Measurements from ENCODE around the gene TMEM158. TPM values are rescaled to one million over a fixed set of nuclear protein-coding genes. Genes with fewer than 3 reads are reported as not detected.

Gene TMEM158
- total and polyA plus RNA-seq, 2 donors from 2014 or later: 3.1 to 5.1 TPM

DNA sequence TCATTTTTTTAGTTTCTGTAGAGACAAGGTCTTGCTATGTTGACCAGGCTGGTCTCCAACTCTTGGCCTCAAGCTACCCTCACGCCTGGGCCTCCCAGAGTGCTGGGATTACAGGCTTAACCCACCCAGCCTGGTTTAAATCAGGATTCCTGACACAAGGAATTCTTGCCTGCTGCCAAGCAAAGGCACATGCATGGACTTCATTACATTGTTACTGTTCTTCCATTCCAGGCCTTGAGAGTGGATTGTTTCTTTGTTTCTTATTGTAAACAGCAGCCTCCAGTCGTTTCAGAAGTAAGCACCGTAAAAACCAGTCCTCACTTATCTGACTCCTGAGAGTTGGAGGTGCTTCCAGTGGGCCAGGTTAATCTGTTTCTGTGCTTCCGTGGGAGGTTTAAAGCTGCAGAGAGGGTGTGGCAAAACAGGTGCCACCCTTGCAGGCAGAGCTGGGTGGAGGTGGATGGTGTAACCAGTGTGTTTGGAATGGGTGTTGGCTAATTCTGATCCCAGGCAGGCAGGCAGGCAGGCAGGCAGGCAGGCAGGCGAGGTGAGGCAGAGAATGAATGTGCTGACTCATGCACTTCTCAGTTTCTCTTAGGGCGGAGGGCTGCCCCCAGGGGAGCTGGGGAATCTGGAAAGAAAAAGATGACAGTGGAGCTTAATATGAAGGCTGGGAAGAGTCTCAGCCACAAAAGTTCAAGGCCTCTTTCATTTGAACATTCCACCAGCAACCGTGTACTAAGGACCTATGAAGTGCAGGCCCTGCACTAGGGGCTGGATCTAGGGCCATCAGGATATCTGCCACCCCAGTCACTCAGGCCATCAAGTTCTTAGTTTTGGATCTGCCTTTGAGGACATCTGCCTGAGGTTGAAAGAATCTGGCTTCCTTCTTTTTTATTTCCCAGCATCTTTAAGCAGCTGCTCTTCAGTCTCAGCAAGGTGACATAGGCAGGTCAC is 42.9 kb downstream of the TMEM158 start:
- H3K27ac ChIP-seq (ENCODE audit: low read depth in 2 of 2, low read length in 2 of 2): no peak overlapping the region
- H3K9me3 ChIP-seq (ENCODE audit: control insufficient read depth in 2 of 3, insufficient read depth in 1 of 3, low read length in 3 of 3): no peaks in the 10 kb centered on the region
- peaks cover 0 to 5% (median 0%) of the 10 kb centered on the region in 3 donors for H3K4me1 ChIP-seq (ENCODE audit: control insufficient read depth in 2 of 3, insufficient read depth in 2 of 3, low read depth in 1 of 3, low read length in 3 of 3)
- H3K4me3 ChIP-seq (ENCODE audit: low read length in 3 of 3): no peak overlapping the region
- TF ChIP-seq, protein P1, sequence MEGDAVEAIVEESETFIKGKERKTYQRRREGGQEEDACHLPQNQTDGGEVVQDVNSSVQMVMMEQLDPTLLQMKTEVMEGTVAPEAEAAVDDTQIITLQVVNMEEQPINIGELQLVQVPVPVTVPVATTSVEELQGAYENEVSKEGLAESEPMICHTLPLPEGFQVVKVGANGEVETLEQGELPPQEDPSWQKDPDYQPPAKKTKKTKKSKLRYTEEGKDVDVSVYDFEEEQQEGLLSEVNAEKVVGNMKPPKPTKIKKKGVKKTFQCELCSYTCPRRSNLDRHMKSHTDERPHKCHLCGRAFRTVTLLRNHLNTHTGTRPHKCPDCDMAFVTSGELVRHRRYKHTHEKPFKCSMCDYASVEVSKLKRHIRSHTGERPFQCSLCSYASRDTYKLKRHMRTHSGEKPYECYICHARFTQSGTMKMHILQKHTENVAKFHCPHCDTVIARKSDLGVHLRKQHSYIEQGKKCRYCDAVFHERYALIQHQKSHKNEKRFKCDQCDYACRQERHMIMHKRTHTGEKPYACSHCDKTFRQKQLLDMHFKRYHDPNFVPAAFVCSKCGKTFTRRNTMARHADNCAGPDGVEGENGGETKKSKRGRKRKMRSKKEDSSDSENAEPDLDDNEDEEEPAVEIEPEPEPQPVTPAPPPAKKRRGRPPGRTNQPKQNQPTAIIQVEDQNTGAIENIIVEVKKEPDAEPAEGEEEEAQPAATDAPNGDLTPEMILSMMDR (IDR thresholded peaks at IDR 0.05; ENCODE audit: borderline replicate concordance, extremely low read depth, insufficient read depth): no peak
- H3K27me3 ChIP-seq (ENCODE audit: control insufficient read depth, insufficient read depth, low read length): no peaks in the 10 kb centered on the region
- DNase-seq (peak in 4 of 5 donors; percentile 19 to 81 (median 32)), FAIRE-seq (no peak)
- no peak overlapping the region for H3K9ac ChIP-seq (ENCODE audit: low read length in 3 of 3)
- no peaks in the 10 kb centered on the region for H3K36me3 ChIP-seq (ENCODE audit: control insufficient read depth in 2 of 3, insufficient read depth in 3 of 3, low read length in 3 of 3)
- intact Hi-C loops (cut with DNase I): no loop called here

- no peaks in the 10 kb centered on the region for H3K9me3 ChIP-seq (ENCODE audit: control insufficient read depth in 2 of 3, insufficient read depth in 1 of 3, low read length in 3 of 3)
- TF ChIP-seq, protein P1 (IDR thresholded peaks at IDR 0.05; ENCODE audit: borderline replicate concordance, extremely low read depth, insufficient read depth): no peak
- no peak for FAIRE-seq
- no peak overlapping the region for H3K4me3 ChIP-seq (ENCODE audit: low read length in 3 of 3)
- intact Hi-C loops (cut with DNase I): no loop called here
- H3K9ac ChIP-seq (ENCODE audit: low read length in 3 of 3): no peak overlapping the region
- H3K4me1 ChIP-seq (ENCODE audit: control insufficient read depth in 2 of 3, insufficient read depth in 2 of 3, low read depth in 1 of 3, low read length in 3 of 3): peaks cover 0 to 9% (median 0%) of the 10 kb centered on the region in 3 donors
- H3K36me3 ChIP-seq (ENCODE audit: control insufficient read depth in 2 of 3, insufficient read depth in 3 of 3, low read length in 3 of 3): no peaks in the 10 kb centered on the region
- no peak overlapping the region for H3K27ac ChIP-seq (ENCODE audit: low read depth in 2 of 2, low read length in 2 of 2)
- no peaks in the 10 kb centered on the region for H3K27me3 ChIP-seq (ENCODE audit: control insufficient read depth, insufficient read depth, low read length)
- no peak for DNase-seq
Observed at GRCh38 chr3:45181496-45181895, 44.6 kb downstream of the TMEM158 start.

DNA sequence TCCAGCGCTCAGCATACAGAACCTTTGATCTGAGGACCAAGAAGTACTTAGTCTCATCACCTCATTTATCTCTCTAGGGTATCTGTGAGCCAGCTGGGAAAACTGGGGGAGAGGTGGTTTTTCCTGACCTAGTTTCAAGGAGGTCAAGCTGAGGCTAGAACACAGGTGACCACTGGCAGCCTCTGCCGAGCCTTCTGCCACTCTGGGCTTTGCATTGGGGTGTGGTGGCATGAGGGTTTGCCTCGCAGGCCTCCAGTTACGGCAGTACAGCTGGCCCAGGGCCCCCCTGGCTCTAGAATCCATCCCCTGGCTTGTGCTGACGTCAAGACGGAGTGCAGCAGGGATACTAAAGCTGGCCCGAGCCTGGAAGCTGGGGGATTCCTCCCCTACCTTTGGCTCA is 45.2 kb downstream of the TMEM158 start:
- Histone ChIP-seq H3K4me1 (ENCODE audit: control insufficient read depth in 2 of 3, insufficient read depth in 2 of 3, low read depth in 1 of 3, low read length in 3 of 3) (peaks cover 0 to 9% (median 0%) of the 10 kb centered on the region in 3 donors), H3K27me3 (ENCODE audit: control insufficient read depth, insufficient read depth, low read length) (no peaks in the 10 kb centered on the region), H3K4me3 (ENCODE audit: low read length in 3 of 3) (no peak overlapping the region), H3K27ac (ENCODE audit: low read depth in 2 of 2, low read length in 2 of 2) (no peak overlapping the region), H3K9me3 (ENCODE audit: control insufficient read depth in 2 of 3, insufficient read depth in 1 of 3, low read length in 3 of 3) (no peaks in the 10 kb centered on the region), H3K9ac (ENCODE audit: low read length in 3 of 3) (no peak overlapping the region), H3K36me3 (ENCODE audit: control insufficient read depth in 2 of 3, insufficient read depth in 3 of 3, low read length in 3 of 3) (no peaks in the 10 kb centered on the region)
- intact Hi-C loops (cut with DNase I): no loop called here
- TF ChIP-seq, protein P1 (IDR thresholded peaks at IDR 0.05; ENCODE audit: borderline replicate concordance, extremely low read depth, insufficient read depth): no peak
- no peak for FAIRE-seq
- DNase-seq: no peak
